HFFc6 (cell line): Measurements from ENCODE around the gene POM121L12. TPM values are rescaled to one million over a fixed set of nuclear protein-coding genes. Genes with fewer than 3 reads are reported as not detected.

Source experiments
- DNase-seq: peaks from one replicate; pipeline ENCODE4 v3.0.0-alpha.2; 2018
- H3K27ac Mint-ChIP-seq: 2 replicates; pipeline ENCODE4 v1.8.0; 2020; ENCODE audit warnings: mild to moderate bottlenecking, mixed read lengths
- H3K27me3 Mint-ChIP-seq: 2 replicates; pipeline ENCODE4 v1.8.0; 2021; ENCODE audit warnings: mild to moderate bottlenecking, moderate library complexity, mixed read lengths; ENCODE audit not compliant: insufficient read depth
- H3K36me3 Mint-ChIP-seq: 2 replicates; pipeline ENCODE4 v1.8.0; 2021; ENCODE audit warnings: low read depth, mixed read lengths
- H3K4me1 Mint-ChIP-seq: 2 replicates; pipeline ENCODE4 v1.8.0; 2020; ENCODE audit warnings: low read depth, mixed read lengths
- H3K4me3 Mint-ChIP-seq: 2 replicates; pipeline ENCODE4 v1.8.0; 2020; ENCODE audit warnings: mild to moderate bottlenecking, moderate library complexity, mixed read lengths
- H3K9me3 Mint-ChIP-seq: 2 replicates; pipeline ENCODE4 v1.8.0; 2020; ENCODE audit warnings: mild to moderate bottlenecking, mixed read lengths
- CTCF ChIP-seq: fragments of 200-600 bp; sonication (generic); IDR thresholded peaks from 2 replicates; pipeline ENCODE4 v1.5.0; 2021; ENCODE audit warnings: antibody characterized with exemption, mild to moderate bottlenecking
- total RNA-seq, 6 experiments: library from RNA; stranded (reverse); fragmentation: NEBNext Ultra II Directional; extraction: Animal tissue kit (Norgen Biotek cat#: 25700); gene quantifications; 2 replicates in 1 of 6; 3 replicates in 5 of 6; pipeline ENCODE4 v1.2.3, GENCODE V29; 2021

POM121L12 gene
- total RNA-seq, 6 experiments from 2014 or later: not detected

DNA sequence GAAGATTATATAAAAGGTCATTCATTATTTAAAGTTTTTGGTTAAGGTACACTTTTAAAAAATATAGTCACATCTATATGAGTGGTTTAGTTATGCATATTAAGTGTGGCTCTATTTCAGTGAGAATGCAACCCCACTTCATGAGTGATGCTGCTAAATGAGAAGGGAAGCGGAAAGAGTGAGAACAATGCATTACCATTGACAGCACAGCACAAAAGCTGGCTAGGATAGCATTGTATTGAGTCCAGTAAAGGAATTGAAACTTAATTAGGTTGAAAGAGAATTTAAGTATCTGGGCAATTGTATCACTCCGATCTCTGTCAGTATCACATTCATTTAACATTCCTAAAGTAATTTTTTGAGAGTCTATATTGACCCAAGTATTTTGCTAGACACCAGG is 13.2 kb downstream of the POM121L12 start:
- Mint-ChIP-seq H3K4me3 (no peak overlapping the region), H3K36me3 (no peaks in the 10 kb centered on the region), H3K9me3 (peaks cover 10% of the 10 kb centered on the region; the same call in 1 of the 2 replicates), H3K27me3 (no peaks in the 10 kb centered on the region; the same call in 1 of the 2 replicates), H3K27ac (no peak overlapping the region), H3K4me1 (no peaks in the 10 kb centered on the region)
- DNase-seq: no peak
- no peak for TF ChIP-seq CTCF

GRCh38 chr7:53050433-53050832 is 15.0 kb downstream of the POM121L12 start:
- no peak for DNase-seq
- Mint-ChIP-seq H3K36me3 (no peaks in the 10 kb centered on the region), H3K4me3 (no peak overlapping the region), H3K27ac (no peak overlapping the region), H3K4me1 (no peaks in the 10 kb centered on the region), H3K27me3 (no peaks in the 10 kb centered on the region; the same call in 1 of the 2 replicates), H3K9me3 (peaks cover 10% of the 10 kb centered on the region; the same call in 1 of the 2 replicates)
- no peak for TF ChIP-seq CTCF

GRCh38 chr7:53059591-53059990 is 24.2 kb downstream of the POM121L12 start:
- Mint-ChIP-seq H3K4me3 (no peak overlapping the region), H3K27me3 (no peaks in the 10 kb centered on the region), H3K9me3 (peaks cover 40% of the 10 kb centered on the region), H3K4me1 (no peaks in the 10 kb centered on the region), H3K36me3 (no peaks in the 10 kb centered on the region), H3K27ac (no peak overlapping the region)
- no peak for TF ChIP-seq CTCF
- DNase-seq: no peak

GRCh38 chr7:53060066-53060465 is 24.6 kb downstream of the POM121L12 start:
- DNase-seq: no peak
- TF ChIP-seq CTCF: no peak
- Mint-ChIP-seq H3K27ac (no peak overlapping the region), H3K4me3 (no peak overlapping the region), H3K9me3 (peaks cover 40% of the 10 kb centered on the region), H3K4me1 (no peaks in the 10 kb centered on the region), H3K36me3 (no peaks in the 10 kb centered on the region), H3K27me3 (no peaks in the 10 kb centered on the region)

DNA sequence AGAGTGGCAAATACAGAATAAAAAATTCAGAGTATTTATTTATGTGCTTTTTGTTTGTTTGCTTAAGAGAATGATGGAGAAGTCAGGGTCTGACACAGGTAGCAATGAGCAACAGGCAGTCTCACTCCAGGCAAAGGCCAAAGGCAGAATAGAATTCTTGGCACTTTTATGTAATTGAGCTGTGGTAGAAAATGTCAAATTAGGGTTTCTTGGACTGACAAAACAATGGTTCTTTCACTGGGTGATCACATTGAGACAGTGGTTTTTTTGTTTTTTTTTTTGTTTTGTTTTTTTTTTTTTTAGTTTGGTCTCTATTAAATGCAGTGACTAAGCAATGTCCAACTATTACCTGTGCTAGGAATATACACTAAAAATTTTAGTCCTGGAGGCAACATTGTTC is 27.4 kb downstream of the POM121L12 start:
- no peak for DNase-seq
- Mint-ChIP-seq H3K27me3 (no peaks in the 10 kb centered on the region), H3K4me3 (no peak overlapping the region), H3K4me1 (no peaks in the 10 kb centered on the region), H3K27ac (no peak overlapping the region), H3K9me3 (peaks cover 42% of the 10 kb centered on the region), H3K36me3 (no peaks in the 10 kb centered on the region)
- no peak for TF ChIP-seq CTCF

DNA sequence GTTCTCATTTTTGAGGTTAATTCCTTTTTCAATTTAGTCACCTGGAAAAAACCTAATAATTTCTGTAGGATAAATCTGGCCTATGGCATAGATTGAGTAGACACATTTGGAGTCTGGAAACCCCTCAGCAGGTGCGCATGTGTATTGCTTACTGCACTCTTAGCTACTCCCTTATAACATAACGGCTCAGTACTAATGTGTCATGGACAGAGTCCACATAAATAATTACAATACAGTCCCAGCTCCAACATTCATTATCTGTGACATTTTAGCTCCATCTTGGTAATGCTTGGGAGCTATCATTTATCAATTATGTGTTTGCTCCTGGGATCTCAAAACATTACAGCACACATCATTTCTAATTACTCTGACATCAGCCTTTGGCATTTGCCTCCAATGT is 33.2 kb downstream of the POM121L12 start:
- Mint-ChIP-seq H3K27ac (no peak overlapping the region), H3K4me1 (no peaks in the 10 kb centered on the region), H3K4me3 (no peak overlapping the region), H3K9me3 (peaks cover 20% of the 10 kb centered on the region; the same call in 1 of the 2 replicates), H3K27me3 (no peaks in the 10 kb centered on the region), H3K36me3 (no peaks in the 10 kb centered on the region)
- DNase-seq: no peak
- no peak for TF ChIP-seq CTCF
